Calu3 (cell line): Measurements from ENCODE around the gene CDH4. TPM values are rescaled to one million over a fixed set of nuclear protein-coding genes. Genes with fewer than 3 reads are reported as not detected.
"Not testable (repeated sequence)": the region's sequence is repeated elsewhere in the genome, so short reads cannot be mapped to it uniquely, and the experiment has no call there.

ENCODE experiments used
- BruUV-seq: library from RNA; stranded (reverse); fragments of 400-500 nt; replicated peaks from 2 replicates; lab custom pipeline; 2021; lab: Mats Ljungman, UMichigan
- CTCF ChIA-PET: fragments of 300-600 bp; sonication (Branson Sonifier 250); formaldehyde crosslinking; loops from one replicate; lab custom pipeline; 2022; ENCODE audit warnings: antibody characterized with exemption; lab: Charles Lee
- DNase-seq: peaks from one replicate; pipeline ENCODE4 v3.0.0; 2022
- H3K27ac Mint-ChIP-seq: one replicate; pipeline ENCODE4 v1.8.0; 2022; ENCODE audit warnings: mixed read lengths; ENCODE audit not compliant: unreplicated experiment
- H3K27me3 Mint-ChIP-seq: one replicate; pipeline ENCODE4 v1.8.0; 2022; ENCODE audit warnings: mixed read lengths; ENCODE audit not compliant: unreplicated experiment
- H3K36me3 Mint-ChIP-seq: one replicate; pipeline ENCODE4 v1.8.0; 2022; ENCODE audit warnings: mild to moderate bottlenecking, moderate library complexity, mixed read lengths; ENCODE audit not compliant: insufficient read depth, unreplicated experiment
- H3K4me1 Mint-ChIP-seq: one replicate; pipeline ENCODE4 v1.8.0; 2022; ENCODE audit warnings: mild to moderate bottlenecking, low read depth, mixed read lengths; ENCODE audit not compliant: unreplicated experiment
- H3K4me3 Mint-ChIP-seq: one replicate; pipeline ENCODE4 v1.8.0; 2022; ENCODE audit warnings: mild to moderate bottlenecking, low read depth, moderate library complexity, mixed read lengths; ENCODE audit not compliant: unreplicated experiment
- H3K9me3 Mint-ChIP-seq: one replicate; pipeline ENCODE4 v1.8.0; 2022; ENCODE audit warnings: low read depth, mixed read lengths; ENCODE audit not compliant: unreplicated experiment
- intact Hi-C: fragments of 100-400 bp; cut with micrococcal nuclease; formaldehyde crosslinking; loops from one replicate; pipeline ENCODE4 v1.10.0; 2022; ENCODE audit not compliant: unreplicated experiment
- total RNA-seq: library from RNA; stranded (reverse); gene quantifications from 2 replicates; pipeline ENCODE4 v1.2.3, GENCODE V29; 2022
- TF ChIP-seq, protein P1 (sequence below): fragments of 200-600 bp; IDR thresholded peaks from one replicate; pipeline ENCODE4 v1.8.0; 2022; ENCODE audit warnings: antibody characterized with exemption; ENCODE audit not compliant: unreplicated experiment

Gene CDH4
- total RNA-seq, 1 experiment from 2014 or later = not detected

GRCh38 chr20:61400499-61400898 is 148.4 kb downstream of the CDH4 start:
- Mint-ChIP-seq H3K4me3 (no peak overlapping the region), H3K36me3 (no peaks in the 10 kb centered on the region), H3K27me3 (no peaks in the 10 kb centered on the region), H3K4me1 (no peaks in the 10 kb centered on the region), H3K27ac (no peak overlapping the region), H3K9me3 (peaks cover 3% of the 10 kb centered on the region)
- intact Hi-C loops = no loop called here
- BruUV-seq = no TSS peak
- CTCF ChIA-PET = no interaction called here
- TF ChIP-seq, protein P1, sequence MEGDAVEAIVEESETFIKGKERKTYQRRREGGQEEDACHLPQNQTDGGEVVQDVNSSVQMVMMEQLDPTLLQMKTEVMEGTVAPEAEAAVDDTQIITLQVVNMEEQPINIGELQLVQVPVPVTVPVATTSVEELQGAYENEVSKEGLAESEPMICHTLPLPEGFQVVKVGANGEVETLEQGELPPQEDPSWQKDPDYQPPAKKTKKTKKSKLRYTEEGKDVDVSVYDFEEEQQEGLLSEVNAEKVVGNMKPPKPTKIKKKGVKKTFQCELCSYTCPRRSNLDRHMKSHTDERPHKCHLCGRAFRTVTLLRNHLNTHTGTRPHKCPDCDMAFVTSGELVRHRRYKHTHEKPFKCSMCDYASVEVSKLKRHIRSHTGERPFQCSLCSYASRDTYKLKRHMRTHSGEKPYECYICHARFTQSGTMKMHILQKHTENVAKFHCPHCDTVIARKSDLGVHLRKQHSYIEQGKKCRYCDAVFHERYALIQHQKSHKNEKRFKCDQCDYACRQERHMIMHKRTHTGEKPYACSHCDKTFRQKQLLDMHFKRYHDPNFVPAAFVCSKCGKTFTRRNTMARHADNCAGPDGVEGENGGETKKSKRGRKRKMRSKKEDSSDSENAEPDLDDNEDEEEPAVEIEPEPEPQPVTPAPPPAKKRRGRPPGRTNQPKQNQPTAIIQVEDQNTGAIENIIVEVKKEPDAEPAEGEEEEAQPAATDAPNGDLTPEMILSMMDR = no peak
- DNase-seq = no peak

GRCh38 chr20:61404303-61404702 is 152.2 kb downstream of the CDH4 start:
- no peaks in the 10 kb centered on the region for H3K27me3 Mint-ChIP-seq
- CTCF ChIA-PET = interaction anchor here (0.6 kb wide), 1 partner anchor 57 kb away, joined by 3 read pairs; no protein-coding TSS in a partner anchor

GRCh38 chr20:61405007-61405406 is 152.9 kb downstream of the CDH4 start:
- H3K36me3 Mint-ChIP-seq = no peaks in the 10 kb centered on the region
- CTCF ChIA-PET = interaction anchor here (0.6 kb wide), 1 partner anchor 58 kb away, joined by 3 read pairs; no protein-coding TSS in a partner anchor
- BruUV-seq = no TSS peak
- intact Hi-C loops = no loop called here
- peaks cover 12% of the 10 kb centered on the region for H3K9me3 Mint-ChIP-seq
- no peak overlapping the region for H3K4me3 Mint-ChIP-seq
- no peak for DNase-seq
- no peaks in the 10 kb centered on the region for H3K4me1 Mint-ChIP-seq
- TF ChIP-seq, protein P1 = no peak
- no peaks in the 10 kb centered on the region for H3K27me3 Mint-ChIP-seq
- no peak overlapping the region for H3K27ac Mint-ChIP-seq

More at GRCh38 chr20:61404303-61404702, 152.2 kb downstream of the CDH4 start:
- intact Hi-C loops = no loop called here
- Mint-ChIP-seq H3K27ac (no peak overlapping the region), H3K4me3 (no peak overlapping the region), H3K36me3 (no peaks in the 10 kb centered on the region), H3K9me3 (peaks cover 12% of the 10 kb centered on the region), H3K4me1 (no peaks in the 10 kb centered on the region)
- TF ChIP-seq, protein P1 = no peak
- BruUV-seq = no TSS peak
- DNase-seq = no peak

- H3K9me3 Mint-ChIP-seq = peaks cover 12% of the 10 kb centered on the region
- H3K27ac Mint-ChIP-seq, H3K36me3 Mint-ChIP-seq, intact Hi-C loops, H3K4me3 Mint-ChIP-seq, CTCF ChIA-PET, BruUV-seq, H3K4me1 Mint-ChIP-seq, DNase-seq, H3K27me3 Mint-ChIP-seq: not testable (repeated sequence)
These were observed 154.7 kb downstream of the CDH4 start for GRCh38 chr20:61406773-61407172.

GRCh38 chr20:61407561-61407960 is 155.5 kb downstream of the CDH4 start:
- intact Hi-C loops = no loop called here
- Mint-ChIP-seq H3K27ac (no peak overlapping the region), H3K4me1 (no peaks in the 10 kb centered on the region), H3K9me3 (peaks cover 12% of the 10 kb centered on the region), H3K4me3 (no peak overlapping the region), H3K27me3 (no peaks in the 10 kb centered on the region), H3K36me3 (no peaks in the 10 kb centered on the region)
- BruUV-seq = no TSS peak
- DNase-seq = no peak
- TF ChIP-seq, protein P1 = no peak
- CTCF ChIA-PET = no interaction called here
